SK-MEL-5 (cell line): ENCODE measurements around the gene PPP1CA. TPM values are rescaled to one million over a fixed set of nuclear protein-coding genes. Genes with fewer than 3 reads are reported as not detected.

Experiments
- DNase-seq: peaks from one replicate; pipeline ENCODE4 v3.0.0-alpha.2; 2016; ENCODE audit warnings: low read depth, low spot score
- in situ Hi-C: cut with HindIII; loops from 2 replicates; pipeline ENCODE4 v1.10.0; 2016; ENCODE audit warnings: low sequenced_read_pairs, high pct_unique_total_duplicates, low pct_unique_long_range_greater_than_20kb
- total RNA-seq: library from RNA; depleted of rRNA; stranded (reverse); fragments of >200 nt; shearing (Covaris generic); gene quantifications from 2 replicates; pipeline ENCODE4 v1.2.3, GENCODE V29; 2014

PPP1CA gene
- total RNA-seq, 1 experiment from 2014 or later: 173 TPM

DNA sequence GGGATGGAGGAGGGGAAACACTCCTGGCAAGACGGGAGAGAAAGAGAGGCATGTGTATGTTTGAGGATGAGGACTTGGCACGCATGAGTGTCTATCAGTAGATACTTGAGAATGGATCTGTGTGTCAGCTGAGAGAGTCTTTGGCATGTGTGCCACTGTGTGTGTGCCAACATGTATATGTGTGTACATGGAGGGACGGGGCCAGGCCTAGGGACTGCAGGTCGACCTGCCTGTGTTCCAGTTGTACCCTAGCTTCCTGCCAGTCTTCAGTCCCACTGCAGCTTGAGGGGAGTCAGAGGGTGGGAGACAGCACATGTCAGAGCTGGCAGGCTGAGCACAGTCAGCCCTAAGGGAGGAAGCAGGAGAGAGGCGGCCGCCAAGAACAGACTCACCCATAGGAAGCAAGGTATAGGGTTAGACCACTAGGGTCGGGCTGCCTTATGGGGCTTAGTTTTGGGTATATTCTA lies 33.9 kb downstream of the PPP1CA start:
- in situ Hi-C loops: no loop called here
- DNase-seq: no peak

- in situ Hi-C loops: no loop called here
- no peak for DNase-seq
These were observed 34.5 kb downstream of the PPP1CA start for GRCh38 chr11:67366961-67367760.

GRCh38 chr11:67366546-67366945 lies 35.1 kb downstream of the PPP1CA start:
- no peak for DNase-seq
- in situ Hi-C loops: no loop called here

GRCh38 chr11:67365736-67366444 lies 35.8 kb downstream of the PPP1CA start:
- in situ Hi-C loops: no loop called here
- no peak for DNase-seq

GRCh38 chr11:67364783-67365722 lies 36.6 kb downstream of the PPP1CA start:
- in situ Hi-C loops: no loop called here
- no peak for DNase-seq

GRCh38 chr11:67364169-67364568 lies 37.5 kb downstream of the PPP1CA start:
- in situ Hi-C loops: no loop called here

DNA sequence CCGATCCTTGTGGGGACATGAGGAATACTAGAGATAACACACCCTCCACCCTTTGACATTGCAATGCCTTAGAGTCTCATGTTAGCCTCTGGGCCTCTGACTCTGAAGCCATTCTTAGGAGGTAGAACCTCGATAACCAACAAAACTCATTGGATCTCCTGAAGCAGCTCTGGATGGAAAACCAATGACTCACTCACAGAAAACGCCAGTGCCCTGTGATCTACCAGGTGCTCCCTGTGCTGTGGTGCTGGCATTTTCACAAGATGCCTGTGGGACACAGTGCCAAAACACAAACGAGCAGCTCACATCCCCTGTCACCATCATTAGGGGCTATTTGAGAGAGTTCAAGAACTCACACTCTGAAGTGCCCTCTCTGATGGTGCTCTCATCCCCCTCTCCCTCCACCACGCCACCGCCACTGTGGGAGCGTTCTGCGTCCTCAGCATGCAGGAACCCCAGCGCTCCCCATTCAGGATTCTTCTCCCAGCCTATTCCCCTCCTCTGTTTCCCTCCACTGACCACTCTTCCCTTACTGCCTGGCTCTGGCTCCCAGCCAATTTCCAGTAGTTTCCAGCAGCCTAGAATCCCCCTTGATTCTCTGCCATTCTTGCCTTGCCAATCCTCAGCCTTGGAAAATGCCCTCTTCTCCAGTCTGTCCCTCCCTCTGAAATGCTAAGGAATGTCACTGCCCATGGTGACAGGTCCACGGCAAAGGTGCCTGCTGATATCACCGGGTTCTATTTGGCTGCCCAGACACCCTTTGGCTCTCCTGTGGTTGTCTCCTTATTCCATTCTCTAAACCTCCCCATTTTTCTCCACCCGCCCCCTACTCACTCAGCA lies 43.6 kb downstream of the PPP1CA start:
- in situ Hi-C loops: no loop called here
- no peak for DNase-seq

More at GRCh38 chr11:67364169-67364568, 37.5 kb downstream of the PPP1CA start:
- DNase-seq: no peak

DNA sequence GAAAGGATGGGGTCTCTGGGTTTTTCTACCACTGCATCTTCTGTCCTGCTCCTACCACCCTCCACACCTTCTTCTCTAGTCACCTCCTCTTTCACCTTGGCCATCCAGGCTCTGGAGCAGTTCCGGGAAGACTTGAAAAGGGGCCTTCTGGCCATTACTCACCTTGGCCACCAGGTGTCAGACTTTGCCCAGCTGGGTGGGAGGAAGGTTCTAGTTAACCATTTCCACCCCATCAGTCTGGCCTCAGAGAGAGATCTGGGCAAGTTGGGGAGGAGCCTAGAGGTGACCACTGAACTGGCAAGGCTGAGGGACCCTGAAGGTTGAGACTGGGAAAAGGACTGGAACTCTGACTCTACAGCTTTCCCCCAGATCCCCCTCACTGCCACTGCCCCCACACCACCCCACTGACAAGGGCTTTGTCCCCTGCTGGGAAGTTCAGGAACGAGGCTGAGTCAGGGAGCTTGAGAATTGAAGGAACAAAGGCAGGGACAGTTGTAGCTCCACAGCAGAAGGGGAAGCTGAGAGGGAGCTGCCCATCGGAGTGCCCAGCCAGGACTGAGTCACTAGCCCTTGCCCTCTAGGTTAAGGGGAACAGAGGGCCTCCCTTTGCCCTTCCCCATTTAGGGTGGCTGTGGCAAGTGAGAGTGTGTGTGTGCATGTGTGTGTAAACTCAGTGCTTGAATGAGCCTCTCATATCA lies 44.6 kb downstream of the PPP1CA start:
- in situ Hi-C loops: no loop called here
- DNase-seq: peak; percentile 80

- DNase-seq: no peak
- in situ Hi-C loops: no loop called here
These were observed 45.2 kb downstream of the PPP1CA start for GRCh38 chr11:67356387-67356863.

- in situ Hi-C loops: no loop called here
- DNase-seq: no peak
These were observed 45.8 kb downstream of the PPP1CA start for GRCh38 chr11:67355794-67356386.

GRCh38 chr11:67355023-67355793 lies 46.5 kb downstream of the PPP1CA start:
- in situ Hi-C loops: no loop called here
- DNase-seq: no peak

- DNase-seq: no peak
These were observed 47.3 kb downstream of the PPP1CA start for GRCh38 chr11:67354075-67355022.

DNA sequence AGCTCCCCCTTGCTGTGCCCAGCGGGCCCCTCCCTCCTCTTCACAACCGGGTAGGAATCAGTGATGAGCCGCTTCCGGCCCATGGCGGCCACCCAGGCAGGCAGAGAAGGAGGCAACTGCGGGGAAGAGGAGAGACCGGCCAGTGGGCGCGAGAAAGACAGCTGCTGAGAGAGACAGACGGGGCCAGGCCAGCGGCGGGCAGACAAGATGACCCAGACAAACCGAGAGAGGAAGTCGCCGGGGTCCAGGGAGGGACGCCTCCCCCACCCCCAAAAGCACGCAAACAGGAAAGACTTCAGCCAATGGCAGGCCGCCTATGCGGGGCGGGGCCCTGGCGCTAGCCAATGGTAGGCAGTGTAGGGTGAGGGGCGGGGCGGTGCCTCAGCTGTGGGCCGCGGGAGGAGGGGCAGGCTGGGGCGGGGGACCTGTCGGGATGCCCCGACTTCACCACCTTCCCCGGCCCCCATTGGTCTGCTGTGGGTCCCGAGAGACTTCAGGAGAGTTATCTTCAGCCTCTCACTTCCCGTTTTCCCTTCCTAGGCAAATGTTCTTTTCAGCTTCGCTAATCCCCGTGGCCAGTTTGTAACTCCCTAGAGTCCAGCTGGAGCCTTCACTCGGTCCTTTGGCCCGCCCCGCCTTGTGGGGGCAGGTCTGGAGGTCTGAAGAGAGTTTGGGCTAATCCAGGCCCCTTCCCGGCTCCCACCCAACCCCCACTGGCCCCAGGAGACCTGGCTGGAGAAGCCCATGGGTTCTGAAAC lies 48.2 kb downstream of the PPP1CA start, which contains the start of gene POLD4:
Gene POLD4 (minus strand): TSS at position 230 of the 758 bp plus-strand sequence. CDS start 147 bp downstream, at position 83.
- in situ Hi-C loops: no loop called here
- peak; percentile 87 for DNase-seq

More at GRCh38 chr11:67354075-67355022, 47.3 kb downstream of the PPP1CA start:
- in situ Hi-C loops: no loop called here
